Measurements from ENCODE around the gene TRAPPC10. TPM values are rescaled to one million over a fixed set of nuclear protein-coding genes. Genes with fewer than 3 reads are reported as not detected.

Gene TRAPPC10
- total RNA-seq, 1 experiment from 2014 or later, result 30.2 TPM

- H3K9me3 ChIP-seq (replicated peaks), result no peaks in the 10 kb centered on the region
- DNase-seq (ENCODE audit: low read depth in 1 of 2, low spot score in 2 of 2), result no peak
- H3K4me1 ChIP-seq (replicated peaks), result 0 out of 2 replicates have a peak, but pooled peaks cover 6% of the 10 kb centered on the region
- H3K27ac ChIP-seq, result no peak overlapping the region
- no peaks in the 10 kb centered on the region for H3K27me3 ChIP-seq (replicated peaks)
- H3K36me3 ChIP-seq, result peaks cover 6% of the 10 kb centered on the region
- H3K4me3 ChIP-seq, result no peak overlapping the region
Measured at GRCh38 chr21:44020551-44020950, 8.4 kb downstream of the TRAPPC10 start.

- H3K4me3 ChIP-seq, result no peak overlapping the region
Measured at GRCh38 chr21:44021064-44021463, 9.0 kb downstream of the TRAPPC10 start.

DNA sequence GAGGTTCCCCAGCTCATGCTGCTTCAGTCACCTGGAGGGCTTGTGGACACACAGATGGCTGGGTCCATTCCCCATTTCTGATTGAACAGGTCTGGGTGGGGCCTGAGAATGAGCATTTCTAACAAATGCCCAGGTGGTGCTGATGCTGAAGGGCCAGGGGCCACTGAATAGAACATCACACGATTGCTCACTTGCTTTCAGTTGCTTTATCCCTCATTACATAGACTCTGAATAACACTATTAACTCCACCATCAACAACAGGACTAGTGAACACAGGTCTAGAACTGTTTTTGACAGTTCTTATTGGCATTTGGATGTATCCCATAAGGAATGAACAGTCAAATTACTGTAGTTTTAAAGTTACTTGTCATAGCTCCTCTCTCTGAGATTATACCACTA is 12.1 kb downstream of the TRAPPC10 start:
- Histone ChIP-seq H3K4me1 (replicated peaks) (0 out of 2 replicates have a peak, but pooled peaks cover 6% of the 10 kb centered on the region), H3K36me3 (peaks cover 13% of the 10 kb centered on the region; the same call in 1 of the 2 replicates), H3K4me3 (no peak overlapping the region), H3K27ac (no peak overlapping the region), H3K9me3 (replicated peaks) (peaks cover 8% of the 10 kb centered on the region; the same call in 1 of the 2 replicates), H3K27me3 (replicated peaks) (no peaks in the 10 kb centered on the region)
- DNase-seq (ENCODE audit: low read depth in 1 of 2, low spot score in 2 of 2), result no peak

More at GRCh38 chr21:44021064-44021463, 9.0 kb downstream of the TRAPPC10 start:
- peaks cover 6% of the 10 kb centered on the region for H3K36me3 ChIP-seq
- no peak overlapping the region for H3K27ac ChIP-seq
- DNase-seq (ENCODE audit: low read depth in 1 of 2, low spot score in 2 of 2), result no peak
- H3K4me1 ChIP-seq (replicated peaks), result 0 out of 2 replicates have a peak, but pooled peaks cover 6% of the 10 kb centered on the region
- H3K9me3 ChIP-seq (replicated peaks), result no peaks in the 10 kb centered on the region
- no peaks in the 10 kb centered on the region for H3K27me3 ChIP-seq (replicated peaks)

- H3K9me3 ChIP-seq (replicated peaks), result peaks cover 8% of the 10 kb centered on the region; the same call in 1 of the 2 replicates
- H3K4me3 ChIP-seq, result no peak overlapping the region
- 0 out of 2 replicates have a peak, but pooled peaks cover 6% of the 10 kb centered on the region for H3K4me1 ChIP-seq (replicated peaks)
- no peak for DNase-seq (ENCODE audit: low read depth in 1 of 2, low spot score in 2 of 2)
- H3K36me3 ChIP-seq, result peaks cover 13% of the 10 kb centered on the region; the same call in 1 of the 2 replicates
- no peaks in the 10 kb centered on the region for H3K27me3 ChIP-seq (replicated peaks)
- H3K27ac ChIP-seq, result no peak overlapping the region
Measured at GRCh38 chr21:44024887-44025353, 12.8 kb downstream of the TRAPPC10 start.

DNA sequence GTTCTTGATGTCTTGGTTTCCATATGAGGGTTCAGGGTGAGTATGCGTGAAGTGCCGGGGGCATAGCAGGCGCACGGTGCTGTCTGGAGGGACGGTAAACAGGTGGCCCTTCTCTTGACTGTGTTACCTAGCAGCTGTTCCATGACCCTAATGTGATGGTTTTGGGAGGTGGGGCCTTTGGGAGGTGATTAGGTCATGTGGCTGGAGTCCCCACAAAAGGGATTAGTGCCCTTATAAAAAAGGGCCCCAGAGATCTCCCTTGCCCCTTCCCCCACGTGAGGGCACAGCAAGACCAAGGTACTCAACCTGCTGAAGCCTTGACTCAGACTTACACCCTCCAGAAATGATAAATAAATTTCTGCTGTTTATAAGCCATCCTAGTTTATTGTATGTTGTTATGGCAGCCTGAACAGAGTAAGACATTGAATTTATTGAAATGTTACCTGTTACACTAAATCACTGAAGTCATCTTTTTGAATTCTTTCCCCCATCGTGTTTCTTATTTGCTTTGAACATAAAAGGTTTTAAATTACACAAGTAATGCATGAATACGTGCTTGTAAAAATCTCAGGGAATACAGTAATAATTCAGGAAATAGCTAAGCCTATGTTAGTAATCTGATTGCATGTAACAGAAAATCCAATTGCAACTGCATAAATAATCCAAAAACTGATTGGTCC is 15.6 kb downstream of the TRAPPC10 start:
- DNase-seq (ENCODE audit: low read depth in 1 of 2, low spot score in 2 of 2), result no peak
- Histone ChIP-seq H3K27ac (no peak overlapping the region), H3K4me3 (no peak overlapping the region), H3K27me3 (replicated peaks) (no peaks in the 10 kb centered on the region), H3K9me3 (replicated peaks) (peaks cover 8% of the 10 kb centered on the region; the same call in 1 of the 2 replicates), H3K4me1 (replicated peaks) (0 out of 2 replicates have a peak, but pooled peaks cover 6% of the 10 kb centered on the region), H3K36me3 (peaks cover 16% of the 10 kb centered on the region)

- no peak overlapping the region for H3K4me3 ChIP-seq
- 0 out of 2 replicates have a peak, but pooled peaks cover 6% of the 10 kb centered on the region for H3K4me1 ChIP-seq (replicated peaks)
- DNase-seq (ENCODE audit: low read depth in 1 of 2, low spot score in 2 of 2), result no peak
- no peak overlapping the region for H3K27ac ChIP-seq
- peaks cover 22% of the 10 kb centered on the region for H3K36me3 ChIP-seq
- no peaks in the 10 kb centered on the region for H3K27me3 ChIP-seq (replicated peaks)
- peaks cover 8% of the 10 kb centered on the region; the same call in 1 of the 2 replicates for H3K9me3 ChIP-seq (replicated peaks)
Measured at GRCh38 chr21:44028287-44028659, 16.2 kb downstream of the TRAPPC10 start.

DNA sequence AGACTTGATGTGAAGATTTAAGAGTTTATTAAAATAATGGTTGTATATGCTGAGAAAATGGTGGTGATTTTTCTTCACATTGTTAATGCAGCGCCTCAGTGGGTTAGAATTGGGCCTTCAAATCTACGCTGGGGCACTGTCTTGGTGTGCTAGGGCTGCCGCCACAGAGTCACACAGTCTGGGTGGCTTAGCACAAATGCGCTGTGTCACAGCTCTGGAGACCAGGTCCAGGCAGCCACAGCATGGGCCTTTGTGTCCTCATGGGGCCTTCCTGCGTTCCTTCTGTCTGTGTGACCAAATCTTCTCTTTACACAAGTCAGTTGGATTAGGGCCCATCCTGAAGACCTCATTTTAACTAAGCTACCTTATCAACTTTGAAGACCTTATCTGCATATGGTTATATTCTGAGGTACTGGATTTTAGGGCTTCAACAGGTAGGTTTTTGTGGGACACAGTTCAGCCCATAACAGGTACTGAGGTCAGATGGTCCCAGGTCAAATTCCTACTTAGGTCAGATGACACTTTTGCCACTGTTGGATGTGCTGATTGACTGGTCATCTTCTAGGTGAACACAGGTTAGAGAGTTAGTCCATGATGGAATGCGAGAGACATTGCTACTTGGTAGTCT is 17.5 kb downstream of the TRAPPC10 start:
- Histone ChIP-seq H3K4me1 (replicated peaks) (0 out of 2 replicates have a peak, but pooled peaks cover 6% of the 10 kb centered on the region), H3K27me3 (replicated peaks) (no peaks in the 10 kb centered on the region), H3K4me3 (no peak overlapping the region), H3K9me3 (replicated peaks) (peaks cover 8% of the 10 kb centered on the region; the same call in 1 of the 2 replicates), H3K27ac (no peak overlapping the region), H3K36me3 (peaks cover 29% of the 10 kb centered on the region)
- no peak for DNase-seq (ENCODE audit: low read depth in 1 of 2, low spot score in 2 of 2)

GRCh38 chr21:44035244-44035643 is 23.1 kb downstream of the TRAPPC10 start:
- H3K36me3 ChIP-seq, result peaks cover 64% of the 10 kb centered on the region
- no peaks in the 10 kb centered on the region for H3K9me3 ChIP-seq (replicated peaks)
- H3K4me1 ChIP-seq (replicated peaks), result no peaks in the 10 kb centered on the region
- no peaks in the 10 kb centered on the region for H3K27me3 ChIP-seq (replicated peaks)
- H3K27ac ChIP-seq, result no peak overlapping the region
- no peak for DNase-seq (ENCODE audit: low read depth in 1 of 2, low spot score in 2 of 2)
- H3K4me3 ChIP-seq, result no peak overlapping the region

DNA sequence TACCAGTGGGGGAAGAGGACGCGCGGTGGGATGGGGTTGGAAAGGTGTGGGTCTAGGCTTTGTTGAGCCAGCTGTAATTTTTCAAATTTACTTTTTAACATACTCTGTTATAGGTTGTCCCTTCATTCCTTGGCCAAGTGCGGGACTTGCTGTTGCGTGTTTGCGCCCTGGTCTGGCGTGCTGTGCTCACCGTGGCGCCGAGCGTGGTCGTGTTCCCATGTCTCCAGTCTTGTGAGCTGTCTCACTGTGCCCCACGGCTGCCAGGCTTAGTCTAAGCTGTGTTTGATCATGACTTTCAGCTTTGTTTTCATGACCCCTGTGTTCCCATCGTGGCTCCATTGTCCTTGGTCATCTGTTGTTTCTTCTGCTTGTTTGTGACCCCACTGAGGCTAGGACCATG is 26.0 kb downstream of the TRAPPC10 start:
- peaks cover 62% of the 10 kb centered on the region for H3K36me3 ChIP-seq
- no peak overlapping the region for H3K27ac ChIP-seq
- no peaks in the 10 kb centered on the region for H3K27me3 ChIP-seq (replicated peaks)
- no peak overlapping the region for H3K4me3 ChIP-seq
- no peaks in the 10 kb centered on the region for H3K9me3 ChIP-seq (replicated peaks)
- no peak for DNase-seq (ENCODE audit: low read depth in 1 of 2, low spot score in 2 of 2)
- no peaks in the 10 kb centered on the region for H3K4me1 ChIP-seq (replicated peaks)

GRCh38 chr21:44039828-44040227 is 27.7 kb downstream of the TRAPPC10 start:
- H3K27ac ChIP-seq, result no peak overlapping the region
- peaks cover 59% of the 10 kb centered on the region for H3K36me3 ChIP-seq
- H3K27me3 ChIP-seq (replicated peaks), result no peaks in the 10 kb centered on the region
- no peaks in the 10 kb centered on the region for H3K9me3 ChIP-seq (replicated peaks)
- no peak for DNase-seq (ENCODE audit: low read depth in 1 of 2, low spot score in 2 of 2)
- no peak overlapping the region for H3K4me3 ChIP-seq
- H3K4me1 ChIP-seq (replicated peaks), result no peaks in the 10 kb centered on the region

- Histone ChIP-seq H3K4me1 (replicated peaks) (no peaks in the 10 kb centered on the region), H3K4me3 (no peak overlapping the region), H3K36me3 (peaks cover 53% of the 10 kb centered on the region), H3K9me3 (replicated peaks) (no peaks in the 10 kb centered on the region), H3K27me3 (replicated peaks) (no peaks in the 10 kb centered on the region), H3K27ac (no peak overlapping the region)
- DNase-seq (ENCODE audit: low read depth in 1 of 2, low spot score in 2 of 2), result no peak
Measured at GRCh38 chr21:44043613-44044012, 31.5 kb downstream of the TRAPPC10 start.

DNA sequence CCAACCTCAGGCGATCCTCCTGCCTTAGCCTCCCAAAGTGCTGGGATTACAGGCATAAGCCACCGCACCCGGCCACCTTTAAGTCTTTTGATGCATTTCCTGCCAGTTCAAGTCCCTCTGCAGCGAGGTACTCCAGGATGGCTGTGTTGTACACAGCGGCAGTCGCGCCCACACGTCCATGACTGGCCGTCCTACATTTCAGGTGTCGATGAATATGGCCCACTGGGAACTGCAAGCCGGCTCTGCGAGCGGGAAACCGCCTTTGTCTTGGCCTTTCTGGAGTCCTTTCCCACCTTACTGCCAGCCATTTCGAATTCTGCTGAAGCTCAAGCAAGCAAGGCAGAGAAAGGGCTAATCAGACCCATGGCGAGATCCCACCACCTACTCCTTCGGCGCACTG is 34.6 kb downstream of the TRAPPC10 start:
- no peaks in the 10 kb centered on the region for H3K9me3 ChIP-seq (replicated peaks)
- no peak overlapping the region for H3K27ac ChIP-seq
- no peak for DNase-seq (ENCODE audit: low read depth in 1 of 2, low spot score in 2 of 2)
- H3K4me1 ChIP-seq (replicated peaks), result no peaks in the 10 kb centered on the region
- peaks cover 53% of the 10 kb centered on the region for H3K36me3 ChIP-seq
- no peak overlapping the region for H3K4me3 ChIP-seq
- H3K27me3 ChIP-seq (replicated peaks), result no peaks in the 10 kb centered on the region

DNA sequence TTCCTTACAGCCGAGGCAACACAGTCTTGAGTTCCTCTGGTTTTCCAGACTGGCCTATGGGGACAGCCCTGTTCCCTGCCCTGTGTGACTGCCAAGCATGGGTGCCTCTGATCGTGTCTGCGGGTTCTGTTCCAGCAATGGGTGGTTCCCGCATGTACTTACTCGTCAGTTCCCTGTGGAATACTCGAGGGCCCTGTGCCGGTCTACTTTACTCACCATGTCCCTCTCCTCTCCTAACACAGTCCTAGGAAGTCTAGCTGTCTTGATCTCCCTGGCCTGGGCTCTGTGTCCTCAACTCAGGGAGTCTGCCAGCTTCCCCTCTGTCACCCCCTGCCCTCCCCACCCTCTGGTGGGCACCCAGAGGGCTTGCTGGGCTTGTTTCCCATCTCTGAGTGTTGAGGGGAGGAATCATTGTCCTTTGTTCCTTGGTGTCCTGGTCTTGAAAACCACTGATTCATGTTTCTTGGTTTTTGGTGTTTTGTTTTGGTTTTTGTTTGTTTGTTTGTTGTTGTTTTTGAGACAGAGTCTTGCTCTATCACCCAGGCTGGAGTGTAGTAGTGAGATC is 36.0 kb downstream of the TRAPPC10 start:
- DNase-seq (ENCODE audit: low read depth in 1 of 2, low spot score in 2 of 2), result no peak
- Histone ChIP-seq H3K4me1 (replicated peaks) (no peaks in the 10 kb centered on the region), H3K27ac (no peak overlapping the region), H3K36me3 (peaks cover 62% of the 10 kb centered on the region), H3K9me3 (replicated peaks) (no peaks in the 10 kb centered on the region), H3K4me3 (no peak overlapping the region), H3K27me3 (replicated peaks) (no peaks in the 10 kb centered on the region)

DNA sequence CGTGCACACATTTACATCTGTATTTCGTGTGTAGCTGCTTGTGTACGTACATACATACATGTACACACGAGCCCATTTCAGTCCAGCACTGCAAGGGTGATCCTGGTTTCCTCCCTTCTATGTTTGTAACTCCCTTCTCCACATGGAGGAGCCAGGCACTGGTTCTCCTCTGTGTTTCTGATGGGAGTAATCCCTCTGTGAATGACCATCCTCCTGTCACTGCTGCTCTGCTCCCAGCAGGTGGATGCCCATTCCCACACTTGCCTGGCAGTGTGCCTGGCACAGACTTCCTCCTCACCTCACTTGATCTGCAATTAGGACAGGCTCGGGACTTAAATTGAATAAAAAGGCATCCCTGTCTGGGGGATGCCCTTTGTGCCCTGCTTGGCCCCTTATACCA is 37.1 kb downstream of the TRAPPC10 start:
- Histone ChIP-seq H3K36me3 (peaks cover 65% of the 10 kb centered on the region), H3K27me3 (replicated peaks) (no peaks in the 10 kb centered on the region), H3K27ac (no peak overlapping the region), H3K9me3 (replicated peaks) (no peaks in the 10 kb centered on the region), H3K4me3 (no peak overlapping the region), H3K4me1 (replicated peaks) (no peaks in the 10 kb centered on the region)
- DNase-seq (ENCODE audit: low read depth in 1 of 2, low spot score in 2 of 2), result no peak
